ENCODE results near the gene AKIP1.
A peak's percentile ranks its signal among the peaks of the same experiment; 100 is the strongest.
"Not testable (repeated sequence)": the region's sequence is repeated elsewhere in the genome, so short reads cannot be mapped to it uniquely, and the experiment has no call there.

Gene AKIP1

GRCh38 chr11:8917157-8917825 lies 6.3 kb downstream of the AKIP1 start:
- no peak for DNase-seq (ENCODE audit: low spot score)

- DNase-seq (ENCODE audit: low spot score) = no peak
Observed at GRCh38 chr11:8922691-8923090, 11.7 kb downstream of the AKIP1 start.

GRCh38 chr11:8925711-8926110 lies 14.7 kb downstream of the AKIP1 start:
- no peak for DNase-seq (ENCODE audit: low spot score)

- no peak for DNase-seq (ENCODE audit: low spot score)
Observed at GRCh38 chr11:8926236-8926635, 15.2 kb downstream of the AKIP1 start.

GRCh38 chr11:8927233-8927632 lies 16.2 kb downstream of the AKIP1 start:
- DNase-seq (ENCODE audit: low spot score) = no peak

GRCh38 chr11:8928205-8928604 lies 17.2 kb downstream of the AKIP1 start:
- DNase-seq (ENCODE audit: low spot score) = no peak

- no peak for DNase-seq (ENCODE audit: low spot score)
Observed at GRCh38 chr11:8928981-8929615, 18.1 kb downstream of the AKIP1 start.

- DNase-seq (ENCODE audit: low spot score) = no peak
Observed at GRCh38 chr11:8930456-8931175, 19.6 kb downstream of the AKIP1 start.

GRCh38 chr11:8932564-8933180 lies 21.7 kb downstream of the AKIP1 start, which contains the start of gene C11orf16:
Gene C11orf16 (minus strand): TSS chr11:8932947. CDS start chr11:8932308, 639 bp downstream.
- DNase-seq (ENCODE audit: low spot score) = no peak

- no peak for DNase-seq (ENCODE audit: low spot score)
Observed at GRCh38 chr11:8933931-8934330, 22.9 kb downstream of the AKIP1 start.

GRCh38 chr11:8934742-8935488 lies 23.9 kb downstream of the AKIP1 start:
- DNase-seq (ENCODE audit: low spot score) = no peak

GRCh38 chr11:8935789-8936188 lies 24.8 kb downstream of the AKIP1 start:
- DNase-seq (ENCODE audit: low spot score) = not testable (repeated sequence)

- DNase-seq (ENCODE audit: low spot score) = no peak
Observed at GRCh38 chr11:8937159-8937558, 26.2 kb downstream of the AKIP1 start.

- DNase-seq (ENCODE audit: low spot score) = no peak
Observed at GRCh38 chr11:8937659-8938058, 26.7 kb downstream of the AKIP1 start.

GRCh38 chr11:8941341-8942103 lies 30.5 kb downstream of the AKIP1 start:
- DNase-seq (ENCODE audit: low spot score) = no peak

GRCh38 chr11:8942518-8943066 lies 31.6 kb downstream of the AKIP1 start, which contains the start of gene ASCL3:
Gene ASCL3 (minus strand): TSS chr11:8943016. CDS start chr11:8938161, 4,855 bp downstream.
- DNase-seq (ENCODE audit: low spot score) = no peak

- no peak for DNase-seq (ENCODE audit: low spot score)
Observed at GRCh38 chr11:8947230-8947943, 36.4 kb downstream of the AKIP1 start.

GRCh38 chr11:8948886-8949285 lies 37.9 kb downstream of the AKIP1 start:
- no peak for DNase-seq (ENCODE audit: low spot score)

GRCh38 chr11:8956860-8957259 lies 45.9 kb downstream of the AKIP1 start:
- DNase-seq (ENCODE audit: low spot score) = no peak

- DNase-seq (ENCODE audit: low spot score) = peak; percentile 28
Observed at GRCh38 chr11:8959546-8960166, 48.7 kb downstream of the AKIP1 start.
